ENCODE results near the gene OR8H1. TPM values are rescaled to one million over a fixed set of nuclear protein-coding genes. Genes with fewer than 3 reads are reported as not detected.

OR8H1 gene
- total and polyA plus RNA-seq, 3 donors from 2014 or later = 0.08 TPM; not detected in 2

DNA sequence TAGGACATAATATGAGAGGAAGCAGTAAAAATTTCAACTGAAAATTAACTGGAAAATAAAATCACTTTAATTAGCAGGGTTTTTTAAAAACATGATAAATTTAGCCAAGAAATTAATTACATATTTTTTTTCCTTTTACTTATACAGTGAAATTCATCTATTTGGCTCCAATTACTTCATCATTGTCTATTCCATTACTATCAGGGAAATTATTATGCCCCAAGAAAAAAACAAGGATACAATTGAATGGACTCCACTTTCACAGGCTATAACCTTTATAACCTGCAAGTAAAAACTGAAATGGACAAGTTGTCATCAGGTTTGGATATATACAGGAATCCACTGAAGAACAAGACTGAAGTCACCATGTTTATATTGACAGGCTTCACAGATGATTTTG lies 40.1 kb downstream of the OR8H1 start, which contains the start of gene OR5T3:
TSS of gene OR5T3 (plus strand) at position 301 of the 400 bp plus-strand sequence. CDS start at position 301, 0 bp downstream.
- TF ChIP-seq CTCF (IDR thresholded peaks at IDR 0.05) = no peak
- DNase-seq = no peak
- Histone ChIP-seq H3K36me3 (ENCODE audit: low read depth, missing control alignments) (no peaks in the 10 kb centered on the region), H3K27me3 (no peaks in the 10 kb centered on the region), H3K9me3 (no peaks in the 10 kb centered on the region), H3K4me1 (no peaks in the 10 kb centered on the region), H3K4me3 (no peak within 1 kb of the TSS), H3K27ac (no peak within 1 kb of the TSS)
- intact Hi-C loops (cut with DNase I; ENCODE audit: low total_unique reads) = no loop called here

Other genes starting within 250 kb of the OR8H1 start
- gene OR8I2, start 198.9 kb downstream of the OR8H1 start, total RNA-seq = not detected
- not detected for gene OR8I2, start 198.9 kb downstream of the OR8H1 start, polyA plus RNA-seq (ENCODE audit: insufficient read depth, low read depth, low replicate concordance)
- gene OR8H2, start 188.6 kb downstream of the OR8H1 start, total RNA-seq = not detected
- not detected for gene OR8H2, start 188.6 kb downstream of the OR8H1 start, polyA plus RNA-seq (ENCODE audit: insufficient read depth, low read depth, low replicate concordance)
- not detected for gene OR8H3, start 169.9 kb downstream of the OR8H1 start, total RNA-seq
- not detected for gene OR8H3, start 169.9 kb downstream of the OR8H1 start, polyA plus RNA-seq (ENCODE audit: insufficient read depth, low read depth, low replicate concordance)
- not detected for gene OR8J3, start 152.1 kb downstream of the OR8H1 start, total RNA-seq
- not detected for gene OR8J3, start 152.1 kb downstream of the OR8H1 start, polyA plus RNA-seq (ENCODE audit: insufficient read depth, low read depth, low replicate concordance)
- gene OR8K5, start 131.9 kb downstream of the OR8H1 start, total RNA-seq = under 1 TPM in 1 of 2 donors, not detected in 1; 0.87 TPM
- gene OR8K5, start 131.9 kb downstream of the OR8H1 start, polyA plus RNA-seq (ENCODE audit: insufficient read depth, low read depth, low replicate concordance) = not detected
- gene OR5J2, start 115.6 kb downstream of the OR8H1 start, total RNA-seq = not detected
- gene OR5J2, start 115.6 kb downstream of the OR8H1 start, polyA plus RNA-seq (ENCODE audit: insufficient read depth, low read depth, low replicate concordance) = not detected
- gene OR5T2, start 58.0 kb downstream of the OR8H1 start, total RNA-seq = not detected
- gene OR5T2, start 58.0 kb downstream of the OR8H1 start, polyA plus RNA-seq (ENCODE audit: insufficient read depth, low read depth, low replicate concordance) = not detected
- gene OR5T3, start 40.0 kb downstream of the OR8H1 start, total RNA-seq = not detected
- not detected for gene OR5T3, start 40.0 kb downstream of the OR8H1 start, polyA plus RNA-seq (ENCODE audit: insufficient read depth, low read depth, low replicate concordance)
- not detected for gene OR5T1, start 18.1 kb downstream of the OR8H1 start, total RNA-seq
- gene OR5T1, start 18.1 kb downstream of the OR8H1 start, polyA plus RNA-seq (ENCODE audit: insufficient read depth, low read depth, low replicate concordance) = not detected
- gene OR8K3, start 22.9 kb upstream of the OR8H1 start, total RNA-seq = not detected
- gene OR8K3, start 22.9 kb upstream of the OR8H1 start, polyA plus RNA-seq (ENCODE audit: insufficient read depth, low read depth, low replicate concordance) = not detected
- not detected for gene OR8K1, start 53.8 kb upstream of the OR8H1 start, total RNA-seq
- gene OR8K1, start 53.8 kb upstream of the OR8H1 start, polyA plus RNA-seq (ENCODE audit: insufficient read depth, low read depth, low replicate concordance) = not detected
- not detected for gene OR8J1, start 62.0 kb upstream of the OR8H1 start, total RNA-seq
- not detected for gene OR8J1, start 62.0 kb upstream of the OR8H1 start, polyA plus RNA-seq (ENCODE audit: insufficient read depth, low read depth, low replicate concordance)
- not detected for gene OR8U1, start 83.4 kb upstream of the OR8H1 start, total RNA-seq
- not detected for gene OR8U1, start 83.4 kb upstream of the OR8H1 start, polyA plus RNA-seq (ENCODE audit: insufficient read depth, low read depth, low replicate concordance)
- not detected for gene OR5AL1, start 120.4 kb upstream of the OR8H1 start, total RNA-seq
- not detected for gene OR5AL1, start 120.4 kb upstream of the OR8H1 start, polyA plus RNA-seq (ENCODE audit: insufficient read depth, low read depth, low replicate concordance)
- not detected for gene OR5M3, start 181.1 kb upstream of the OR8H1 start, total RNA-seq
- not detected for gene OR5M3, start 181.1 kb upstream of the OR8H1 start, polyA plus RNA-seq (ENCODE audit: insufficient read depth, low read depth, low replicate concordance)
- gene OR5M8, start 199.1 kb upstream of the OR8H1 start, total RNA-seq = under 1 TPM in 1 of 2 donors, not detected in 1; 0.47 TPM
- not detected for gene OR5M8, start 199.1 kb upstream of the OR8H1 start, polyA plus RNA-seq (ENCODE audit: insufficient read depth, low read depth, low replicate concordance)